ENCODE data around the gene TADA2A.

Gene TADA2A

GRCh38 chr17:37406635-37407461 is at the start of gene TADA2A, which contains the start of gene ACACA:
TADA2A (plus strand) TSS chr17:37406886; CDS start chr17:37411366, 4,480 bp downstream.
ACACA (minus strand) TSS chr17:37406836; CDS start chr17:37406299, 537 bp downstream.
- DNase-seq (ENCODE audit: low spot score): peak; percentile 75

GRCh38 chr17:37358098-37358829 is 48.4 kb upstream of the TADA2A start:
- DNase-seq (ENCODE audit: low spot score): peak; percentile 69

GRCh38 chr17:37358830-37359681 is 47.6 kb upstream of the TADA2A start:
- DNase-seq (ENCODE audit: low spot score): peak; percentile 85

DNA sequence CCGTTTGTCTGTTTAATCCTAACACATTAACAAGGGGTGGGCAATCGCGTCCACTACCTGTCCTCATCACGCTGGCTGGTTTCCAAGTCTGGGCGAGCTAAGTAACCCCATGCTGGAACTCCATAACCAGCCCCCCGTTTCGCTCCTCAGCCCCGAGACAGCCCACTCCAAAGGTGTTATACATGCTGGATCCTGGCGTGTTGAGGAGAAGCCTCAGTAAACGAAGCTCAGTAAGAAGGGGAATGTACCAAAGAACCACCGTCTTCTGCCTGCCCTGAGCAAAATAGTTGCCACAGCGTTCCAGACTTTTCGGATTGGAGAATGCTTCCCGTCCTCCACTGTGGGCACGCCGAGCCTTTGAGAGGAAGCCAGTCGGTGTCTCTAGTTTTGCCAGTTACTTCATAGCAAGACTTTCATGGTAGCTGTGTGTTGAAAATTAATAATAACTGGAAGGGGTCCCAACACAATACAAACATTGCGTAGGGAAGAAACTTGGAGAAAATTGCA is 47.0 kb upstream of the TADA2A start:
- no peak for DNase-seq (ENCODE audit: low spot score)

DNA sequence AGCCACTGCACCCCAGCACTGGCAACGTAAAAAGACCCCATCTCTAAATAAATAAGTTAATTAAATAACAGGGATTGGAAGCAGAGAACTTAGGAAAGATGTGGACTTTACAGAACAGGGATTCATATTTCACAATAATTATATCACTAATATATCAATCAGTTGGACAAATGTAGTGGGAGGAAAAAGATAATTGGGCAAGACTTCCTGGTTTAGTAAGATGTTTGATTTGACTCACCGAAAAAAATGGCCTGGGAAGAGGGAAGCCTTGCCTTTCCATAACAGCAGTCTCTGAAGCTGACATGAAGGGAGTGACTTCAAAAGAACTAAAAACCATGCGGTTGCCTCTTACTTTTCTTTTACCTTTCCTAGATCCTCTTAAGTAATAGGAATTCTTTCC is 46.1 kb upstream of the TADA2A start:
- DNase-seq (ENCODE audit: low spot score): no peak

GRCh38 chr17:37361543-37361942 is 45.1 kb upstream of the TADA2A start:
- no peak for DNase-seq (ENCODE audit: low spot score)

GRCh38 chr17:37365589-37365988 is 41.1 kb upstream of the TADA2A start:
- DNase-seq (ENCODE audit: low spot score): no peak

- DNase-seq (ENCODE audit: low spot score): no peak
Observed at GRCh38 chr17:37368577-37368976, 38.1 kb upstream of the TADA2A start.

- DNase-seq (ENCODE audit: low spot score): no peak
Observed at GRCh38 chr17:37373530-37374159, 33.0 kb upstream of the TADA2A start.

DNA sequence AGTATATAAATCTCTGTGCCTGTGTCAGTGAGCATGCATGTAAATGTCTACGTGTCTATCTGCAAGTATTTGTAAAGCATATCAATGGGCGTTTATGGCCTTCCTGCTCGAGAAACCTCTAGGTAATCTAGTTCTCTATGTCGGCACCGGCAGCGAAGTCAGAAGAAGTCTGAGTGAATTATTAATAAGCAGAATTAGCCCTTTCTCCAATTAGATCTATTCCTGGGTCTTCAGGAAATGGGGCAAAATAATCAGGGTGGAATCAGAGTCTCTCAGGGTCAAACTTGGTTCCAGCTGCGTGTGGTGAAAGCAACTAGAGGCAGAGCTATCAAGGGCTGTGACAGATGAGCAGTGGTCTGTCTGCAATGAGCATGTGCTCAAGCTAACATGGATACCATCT is 31.0 kb upstream of the TADA2A start, which contains the start of gene C17orf78:
Gene C17orf78, plus strand, starts transcription at position 280 of the 400 bp plus-strand sequence. Its CDS starts 108 bp downstream, at position 388.
- DNase-seq (ENCODE audit: low spot score): no peak

- no peak for DNase-seq (ENCODE audit: low spot score)
Observed at GRCh38 chr17:37382056-37382455, 24.6 kb upstream of the TADA2A start.

DNA sequence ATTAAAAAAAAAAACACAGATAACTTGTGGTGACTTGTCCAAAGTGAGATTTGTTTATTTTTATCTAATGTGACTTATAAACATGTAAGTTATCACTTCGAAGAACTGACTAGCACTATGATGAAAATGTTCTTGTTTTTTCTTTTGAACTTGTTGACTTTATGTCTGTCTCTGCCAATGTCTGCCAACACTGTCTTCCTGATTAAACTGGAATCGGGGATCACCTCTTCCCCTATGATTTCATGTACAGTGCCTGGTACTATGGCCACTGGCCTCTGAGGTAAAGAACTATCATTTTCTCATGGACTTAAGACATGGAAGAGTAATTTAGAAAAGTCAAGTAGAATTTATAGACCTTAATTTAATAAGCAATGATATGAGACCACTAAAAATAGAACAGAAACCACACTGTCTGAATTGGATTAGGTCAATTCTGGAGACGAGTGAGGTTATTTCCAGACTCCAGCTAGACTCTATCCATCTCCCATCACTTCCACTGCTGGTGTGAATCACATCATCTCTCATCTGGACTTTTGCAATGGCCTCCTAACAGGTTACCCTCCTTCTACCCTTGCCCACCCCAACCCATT is 22.0 kb upstream of the TADA2A start:
- no peak for DNase-seq (ENCODE audit: low spot score)

- no peak for DNase-seq (ENCODE audit: low spot score)
Observed at GRCh38 chr17:37385474-37385990, 21.2 kb upstream of the TADA2A start.

DNA sequence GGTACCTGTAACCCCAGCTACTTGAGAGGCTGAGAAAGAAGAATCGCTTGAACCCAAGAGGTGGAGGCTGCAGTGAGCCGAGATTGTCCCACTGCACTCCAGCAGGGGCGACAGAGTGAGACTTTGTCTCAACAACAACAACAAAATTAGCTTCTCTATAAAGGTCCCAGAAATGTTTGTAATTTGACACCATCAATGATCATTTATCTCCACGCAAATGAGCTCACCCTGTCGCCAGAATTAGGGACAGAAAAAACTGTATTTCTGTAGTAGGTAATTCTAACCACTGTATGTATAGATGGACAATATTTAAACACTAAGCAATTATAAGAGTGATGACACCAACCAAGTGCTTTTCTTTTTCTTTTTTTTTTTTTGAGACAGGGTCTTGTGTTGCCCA is 20.2 kb upstream of the TADA2A start:
- no peak for DNase-seq (ENCODE audit: low spot score)

DNA sequence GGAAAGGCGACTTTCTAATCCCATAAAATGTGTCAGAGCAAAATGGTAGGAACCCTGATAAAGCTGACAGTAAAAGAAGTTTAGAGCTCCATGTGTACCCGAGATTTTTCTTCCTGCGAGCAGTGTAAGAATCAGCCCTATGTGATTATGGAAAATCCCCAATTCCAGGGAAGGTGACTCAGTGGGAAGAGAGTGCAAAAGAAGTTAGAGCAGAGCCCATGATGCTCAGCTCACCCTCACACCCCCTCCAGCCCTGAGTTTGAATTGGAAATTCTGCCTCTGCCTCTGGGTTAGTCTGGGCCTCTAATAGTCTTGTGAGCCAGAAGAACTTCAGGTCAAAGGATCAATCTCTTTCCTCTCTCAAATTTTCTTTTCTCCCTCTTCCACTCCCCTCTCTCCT is 18.4 kb upstream of the TADA2A start:
- DNase-seq (ENCODE audit: low spot score): no peak

DNA sequence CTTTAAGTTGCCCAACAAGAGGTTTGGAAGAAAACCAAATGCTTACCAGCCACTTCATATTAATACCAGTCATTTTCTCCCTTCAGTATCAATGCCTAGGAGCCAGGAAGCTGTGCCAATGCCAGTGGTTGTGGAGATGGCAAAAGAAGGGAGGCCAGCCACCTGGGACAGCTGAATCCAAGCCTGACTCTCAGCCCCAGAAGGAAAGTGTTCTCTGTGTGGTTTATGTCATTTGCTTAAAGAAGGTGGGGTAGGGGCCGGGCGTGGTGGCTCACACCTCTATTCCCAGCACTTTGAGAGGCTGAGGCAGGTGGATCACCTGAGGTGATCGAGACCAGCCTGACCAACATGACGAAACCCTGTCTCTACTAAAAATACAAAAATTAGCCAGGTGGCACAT is 17.5 kb upstream of the TADA2A start:
- DNase-seq (ENCODE audit: low spot score): no peak

- no peak for DNase-seq (ENCODE audit: low spot score)
Observed at GRCh38 chr17:37391146-37391545, 15.5 kb upstream of the TADA2A start.

DNA sequence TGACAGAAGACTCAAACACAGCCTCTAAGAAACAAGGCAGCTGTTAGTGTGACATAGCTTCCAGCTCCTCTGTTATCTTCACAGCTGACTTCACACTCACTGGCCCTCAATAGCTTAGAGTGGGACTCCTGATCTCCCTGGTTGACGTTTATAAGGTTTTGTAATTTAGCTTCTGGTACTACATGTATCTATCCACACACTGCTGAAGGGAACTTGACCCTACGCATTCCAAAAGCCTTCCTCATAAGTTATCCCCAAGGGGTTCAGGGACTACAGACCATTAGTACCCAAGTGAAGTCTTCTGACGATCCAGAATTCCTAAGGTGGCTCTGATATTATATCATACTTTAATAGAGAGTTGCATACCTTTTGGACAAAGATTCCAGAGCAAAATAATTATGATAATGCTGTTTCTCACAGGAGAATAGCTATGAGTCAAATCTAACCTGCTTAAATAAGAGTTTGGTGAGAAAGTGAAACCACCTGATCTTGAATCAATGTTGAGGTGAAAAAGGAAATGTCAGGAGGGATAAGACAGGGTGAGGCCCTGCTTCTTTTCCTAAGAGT is 14.6 kb upstream of the TADA2A start:
- DNase-seq (ENCODE audit: low spot score): no peak

DNA sequence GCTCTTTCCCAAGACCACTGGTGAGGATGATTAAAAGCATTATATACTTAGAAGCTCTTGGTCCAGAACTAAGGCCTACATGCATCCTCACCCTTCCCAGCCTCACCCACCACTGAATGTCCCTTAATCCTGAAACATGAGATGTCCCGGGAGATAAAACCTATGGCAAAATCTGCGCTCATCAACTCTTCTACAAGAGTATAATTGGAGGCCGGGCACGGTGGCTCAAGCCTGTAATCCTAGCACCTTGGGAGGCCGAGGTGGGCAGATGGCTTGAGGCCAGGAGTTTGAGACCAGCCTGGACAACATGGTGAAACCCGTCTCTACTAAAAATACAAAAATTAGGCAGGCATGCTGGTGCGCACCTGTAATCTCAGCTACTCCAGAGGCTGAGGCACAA is 13.3 kb upstream of the TADA2A start:
- DNase-seq (ENCODE audit: low spot score): no peak

DNA sequence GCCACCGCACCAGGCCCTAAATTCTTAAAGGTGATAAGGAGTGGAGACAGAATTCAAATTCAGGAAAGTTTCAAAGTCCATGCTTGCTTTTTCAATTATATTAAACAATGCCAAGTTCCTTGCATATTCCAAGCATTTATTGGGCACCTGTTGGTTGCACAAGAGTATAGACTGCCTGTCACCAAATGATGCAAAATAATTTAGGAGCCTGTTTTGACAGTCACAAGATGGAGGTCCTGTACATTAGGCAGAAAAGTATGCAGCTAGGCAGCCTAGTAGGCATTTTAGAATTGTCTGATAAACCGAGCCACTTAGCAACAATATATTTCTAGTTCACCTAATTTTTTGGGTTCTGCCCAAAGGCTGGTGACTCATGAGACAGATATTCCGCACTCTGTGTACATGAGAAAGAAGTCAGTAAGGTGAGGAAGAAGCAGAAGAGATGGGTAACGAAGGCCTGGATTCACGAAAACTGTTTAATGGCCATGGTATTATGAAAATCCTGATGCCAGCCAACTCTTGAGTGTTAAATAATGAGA is 7.4 kb upstream of the TADA2A start:
- no peak for DNase-seq (ENCODE audit: low spot score)
